HepG2 (cell line): ENCODE results near the gene HUNK. TPM values are rescaled to one million over a fixed set of nuclear protein-coding genes. Genes with fewer than 3 reads are reported as not detected.

Experiments used
- ATAC-seq: fragments of 200-7000 bp; cut with Tn5 transposase; 3 replicates; pipeline ENCODE4 v1.9.1; 2020; ENCODE audit warnings: mild to moderate bottlenecking, moderate library complexity
- BruUV-seq: library from RNA; stranded (reverse); fragments of 400-500 nt; replicated peaks from 2 replicates; lab custom pipeline; 2021; lab: Mats Ljungman, UMichigan
- CTCF ChIA-PET: fragments of 300-600 bp; formaldehyde crosslinking; extraction: SDS; loops from one replicate; lab custom pipeline; 2021; ENCODE audit warnings: low total read pairs, inconsistent platforms, low intra/inter-chr PET ratio; lab: Yijun Ruan, JAX
- POLR2A ChIA-PET: fragments of 350-600 bp; sonication (Branson Sonifier 250); formaldehyde crosslinking; loops from one replicate; lab custom pipeline; 2020; ENCODE audit warnings: antibody characterized with exemption, inconsistent platforms; lab: Yijun Ruan, JAX
- DNase-seq: peaks from one replicate; pipeline ENCODE4 v3.0.0-alpha.2; 2015; ENCODE audit warnings: low spot score
- FAIRE-seq: peaks from 3 replicates; lab custom pipeline; 2011; peaks lifted over from hg19 to GRCh38; lab: Jason Lieb, UNC
- H2AFZ ChIP-seq: one replicate; pipeline ENCODE4 v1.6.1; 2011; ENCODE audit warnings: low read length, inconsistent platforms
- H3K27ac ChIP-seq: fragments of 300-600 bp; 3 replicates; pipeline ENCODE4 v1.8.0; 2011; ENCODE audit warnings: mixed run types, mild to moderate bottlenecking, mixed read lengths, low read length, inconsistent platforms; ENCODE audit not compliant: insufficient read depth; ENCODE audit errors: extremely low read length
- H3K27me3 ChIP-seq, 2 experiments: fragments of 200-600 bp in 1 of 2; 2 replicates in 1 of 2; 3 replicates in 1 of 2; pipeline versions ENCODE4 v1.6.0 to v1.8.0; 2011; ENCODE audit warnings: low read length in 2 of 2, mild to moderate bottlenecking in 2 of 2, moderate library complexity in 2 of 2, inconsistent platforms in 1 of 2; ENCODE audit not compliant: insufficient read depth in 2 of 2, control insufficient read depth in 1 of 2
- H3K36me3 ChIP-seq, 2 experiments: fragments of 200-600 bp in 1 of 2; replicated peaks in 1 of 2; 2 replicates in 1 of 2; 3 replicates in 1 of 2; pipeline versions ENCODE4 v1.5.1 to v1.8.0; 2011; ENCODE audit warnings: low read length in 2 of 2, inconsistent platforms in 1 of 2; ENCODE audit not compliant: insufficient read depth in 2 of 2, control insufficient read depth in 1 of 2
- H3K4me1 ChIP-seq: 2 replicates; pipeline ENCODE4 v1.5.1; 2012; ENCODE audit warnings: low read length, inconsistent platforms; ENCODE audit not compliant: insufficient read depth
- H3K4me2 ChIP-seq: 2 replicates; pipeline ENCODE4 v1.6.0; 2011; ENCODE audit warnings: low read depth, low read length, inconsistent platforms
- H3K4me3 ChIP-seq, 3 experiments: fragments of 200-600 bp in 1 of 3; sonication (generic), shearing (Covaris generic) in 1 of 3; replicated peaks in 1 of 3; 2 replicates each; pipeline ENCODE4 v1.5.1; 2011 to 2016; ENCODE audit warnings: low read length in 3 of 3, inconsistent platforms in 2 of 3, low read depth in 2 of 3, mild to moderate bottlenecking in 2 of 3, control low read depth in 1 of 3, mixed read lengths in 1 of 3; ENCODE audit not compliant: insufficient read depth in 1 of 3
- H3K79me2 ChIP-seq: one replicate; pipeline ENCODE4 v1.6.1; 2011; ENCODE audit warnings: low read length, inconsistent platforms; ENCODE audit not compliant: insufficient read depth
- H3K9ac ChIP-seq: 2 replicates; pipeline ENCODE4 v1.6.0; 2011; ENCODE audit warnings: mild to moderate bottlenecking, low read depth, low read length, inconsistent platforms; ENCODE audit not compliant: insufficient read depth
- H3K9me3 ChIP-seq: 2 replicates; pipeline ENCODE4 v1.5.1; 2012; ENCODE audit warnings: mild to moderate bottlenecking, low read length
- H4K20me1 ChIP-seq: 2 replicates; pipeline ENCODE4 v1.6.0; 2011; ENCODE audit warnings: inconsistent platforms, mild to moderate bottlenecking, low read length, moderate library complexity; ENCODE audit not compliant: insufficient read depth
- JUND ChIP-seq: sonication (generic); formaldehyde crosslinking; IDR thresholded peaks from 2 replicates; pipeline ENCODE4 v1.8.0; 2022; ENCODE audit warnings: mild to moderate bottlenecking, missing genetic modification reagents
- MNT ChIP-seq: fragments of 450-650 bp; IDR thresholded peaks from 2 replicates; pipeline ENCODE4 v1.6.1; 2016
- TFDP1 ChIP-seq: IDR thresholded peaks from 2 replicates; pipeline ENCODE4 v1.6.1; 2016; ENCODE audit warnings: missing compliant biosample characterization, missing genetic modification reagents, borderline replicate concordance
- ZBTB39 ChIP-seq: sonication (generic); formaldehyde crosslinking; IDR thresholded peaks from 2 replicates; pipeline ENCODE4 v1.5.0; 2020; ENCODE audit warnings: missing genetic modification reagents
- ZNF776 ChIP-seq: sonication (generic); formaldehyde crosslinking; IDR thresholded peaks from 2 replicates; pipeline ENCODE4 v1.4.0; 2020; ENCODE audit warnings: mild to moderate bottlenecking, missing genetic modification reagents
- WGBS: methylation state at CpG from one replicate; pipeline ENCODE4 v1.1.6; 2017; ENCODE audit warnings: low lambda C conversion rate; 5-methylcytosine and 5-hydroxymethylcytosine counted together
- in situ Hi-C: cut with HindIII; loops from 2 replicates; pipeline ENCODE4 v1.10.0; 2017; ENCODE audit warnings: low pct_unique_long_range_greater_than_20kb; ENCODE audit not compliant: extremely low pct_ligation_motif_present
- intact Hi-C: fragments of 100-400 bp; cut with micrococcal nuclease; formaldehyde crosslinking; loops from one replicate; pipeline ENCODE4 v1.10.0; 2022; ENCODE audit not compliant: unreplicated experiment
- polyA plus RNA-seq, 8 experiments: library from polyadenylated mRNA; depleted of rRNA in 3 of 8; stranded (reverse) in 7 of 8; unstranded in 1 of 8; fragments of >200 nt; fragmentation: Illumina TruSeq in 4 of 8; extraction: Trizol in 4 of 8; gene quantifications; 2 replicates each; pipeline versions ENCODE4 v1.2.1 to v1.2.3, GENCODE V29; 2011 to 2016; ENCODE audit warnings: low read depth in 4 of 8, missing spikeins in 1 of 8, mixed read lengths in 1 of 8; ENCODE audit not compliant: insufficient read depth in 1 of 8
- total RNA-seq, 5 experiments: library from RNA; depleted of rRNA; stranded (reverse); fragments of >200 nt; fragmentation: Illumina TruSeq; extraction: Trizol; gene quantifications; 2 replicates each; pipeline ENCODE4 v1.2.3, GENCODE V29; 2016; ENCODE audit warnings: low read depth in 1 of 5
- TF ChIP-seq, protein P1 (sequence below): IDR thresholded peaks from 2 replicates; pipeline ENCODE4 v1.6.1; 2016; ENCODE audit warnings: mild to moderate bottlenecking, missing biosample characterization, missing genetic modification reagents
- TF ChIP-seq, protein P2 (sequence below): IDR thresholded peaks from 2 replicates; pipeline ENCODE4 v1.6.1; 2016; ENCODE audit warnings: missing compliant biosample characterization, missing genetic modification reagents, borderline replicate concordance
- TF ChIP-seq, protein P3 (sequence below): sonication (generic); formaldehyde crosslinking; IDR thresholded peaks from 2 replicates; pipeline ENCODE4 v1.5.0; 2020; ENCODE audit warnings: mild to moderate bottlenecking, missing genetic modification reagents

HUNK gene
- total and polyA plus RNA-seq, 2 of the 13 experiments (the other 11 are each of a cell fraction or from before 2014, with no cell fraction given), result 1.8 to 1.9 TPM

DNA sequence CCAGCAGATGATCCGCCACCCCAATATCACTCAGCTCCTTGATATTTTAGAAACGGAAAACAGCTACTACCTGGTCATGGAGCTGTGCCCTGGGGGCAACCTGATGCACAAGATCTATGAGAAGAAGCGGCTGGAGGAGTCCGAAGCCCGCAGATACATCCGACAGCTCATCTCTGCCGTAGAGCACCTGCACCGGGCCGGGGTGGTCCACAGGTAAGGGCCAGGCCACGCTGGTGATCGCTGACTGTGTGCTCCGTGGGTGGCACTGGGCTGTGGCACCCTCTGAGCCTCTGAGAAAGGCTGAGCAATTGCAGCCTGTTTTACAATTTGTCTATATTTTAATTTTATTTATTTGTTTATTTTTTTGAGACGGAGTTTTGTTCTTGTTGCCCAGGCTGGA is 51.7 kb downstream of the HUNK start:
- Histone ChIP-seq H3K9me3 (no peaks in the 10 kb centered on the region), H4K20me1 (no peaks in the 10 kb centered on the region), H3K4me1 (peaks cover 32% of the 10 kb centered on the region), H2AFZ (no peak overlapping the region), H3K27me3 (no peaks in the 10 kb centered on the region), H3K27ac (no peak overlapping the region), H3K9ac (no peak overlapping the region), H3K4me2 (no peak overlapping the region), H3K4me3 (no peak overlapping the region), H3K36me3 (peaks cover 0 to 2% of the 10 kb centered on the region in 2 experiments; a peak in 3 of 5 replicates), H3K79me2 (peaks cover 2% of the 10 kb centered on the region)
- in situ Hi-C loops, result no loop called here
- no peak for DNase-seq
- intact Hi-C loops, result no loop called here
- no TSS peak for BruUV-seq
- TF ChIP-seq MNT, result no peak
- TF ChIP-seq, protein P1, sequence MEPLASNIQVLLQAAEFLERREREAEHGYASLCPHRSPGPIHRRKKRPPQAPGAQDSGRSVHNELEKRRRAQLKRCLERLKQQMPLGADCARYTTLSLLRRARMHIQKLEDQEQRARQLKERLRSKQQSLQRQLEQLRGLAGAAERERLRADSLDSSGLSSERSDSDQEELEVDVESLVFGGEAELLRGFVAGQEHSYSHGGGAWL (CRISPR knock-in tag), result no peak
- TF ChIP-seq, protein P2, sequence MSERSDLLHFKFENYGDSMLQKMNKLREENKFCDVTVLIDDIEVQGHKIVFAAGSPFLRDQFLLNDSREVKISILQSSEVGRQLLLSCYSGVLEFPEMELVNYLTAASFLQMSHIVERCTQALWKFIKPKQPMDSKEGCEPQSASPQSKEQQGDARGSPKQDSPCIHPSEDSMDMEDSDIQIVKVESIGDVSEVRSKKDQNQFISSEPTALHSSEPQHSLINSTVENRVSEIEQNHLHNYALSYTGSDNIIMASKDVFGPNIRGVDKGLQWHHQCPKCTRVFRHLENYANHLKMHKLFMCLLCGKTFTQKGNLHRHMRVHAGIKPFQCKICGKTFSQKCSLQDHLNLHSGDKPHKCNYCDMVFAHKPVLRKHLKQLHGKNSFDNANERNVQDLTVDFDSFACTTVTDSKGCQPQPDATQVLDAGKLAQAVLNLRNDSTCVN, result no peak
- no peak for ATAC-seq
- 98% methylated on average over 13 of the region's 13 CpGs for WGBS
- FAIRE-seq, result no peak
- ChIA-PET POLR2A (no interaction called here), CTCF (no interaction called here)

- in situ Hi-C loops, result no loop called here
- FAIRE-seq (no peak), ATAC-seq (no peak), DNase-seq (no peak)
- Histone ChIP-seq H3K27ac (no peak overlapping the region), H3K27me3 (no peaks in the 10 kb centered on the region), H3K4me2 (no peak overlapping the region), H3K4me1 (peaks cover 40% of the 10 kb centered on the region), H3K4me3 (no peak overlapping the region), H3K9me3 (no peaks in the 10 kb centered on the region), H3K79me2 (peaks cover 2% of the 10 kb centered on the region), H3K9ac (no peak overlapping the region), H4K20me1 (no peaks in the 10 kb centered on the region), H2AFZ (no peak overlapping the region), H3K36me3 (peaks cover 0 to 2% of the 10 kb centered on the region in 2 experiments; a peak in 3 of 5 replicates)
- POLR2A ChIA-PET, result interaction anchor here (1.6 kb wide), 1 partner anchor 26 kb away, joined by 4 read pairs; no protein-coding TSS in a partner anchor
- 98% methylated on average over 3 of the region's 3 CpGs for WGBS
- no TSS peak for BruUV-seq
- CTCF ChIA-PET, result no interaction called here
- intact Hi-C loops, result no loop called here
- TF ChIP-seq, protein P3, sequence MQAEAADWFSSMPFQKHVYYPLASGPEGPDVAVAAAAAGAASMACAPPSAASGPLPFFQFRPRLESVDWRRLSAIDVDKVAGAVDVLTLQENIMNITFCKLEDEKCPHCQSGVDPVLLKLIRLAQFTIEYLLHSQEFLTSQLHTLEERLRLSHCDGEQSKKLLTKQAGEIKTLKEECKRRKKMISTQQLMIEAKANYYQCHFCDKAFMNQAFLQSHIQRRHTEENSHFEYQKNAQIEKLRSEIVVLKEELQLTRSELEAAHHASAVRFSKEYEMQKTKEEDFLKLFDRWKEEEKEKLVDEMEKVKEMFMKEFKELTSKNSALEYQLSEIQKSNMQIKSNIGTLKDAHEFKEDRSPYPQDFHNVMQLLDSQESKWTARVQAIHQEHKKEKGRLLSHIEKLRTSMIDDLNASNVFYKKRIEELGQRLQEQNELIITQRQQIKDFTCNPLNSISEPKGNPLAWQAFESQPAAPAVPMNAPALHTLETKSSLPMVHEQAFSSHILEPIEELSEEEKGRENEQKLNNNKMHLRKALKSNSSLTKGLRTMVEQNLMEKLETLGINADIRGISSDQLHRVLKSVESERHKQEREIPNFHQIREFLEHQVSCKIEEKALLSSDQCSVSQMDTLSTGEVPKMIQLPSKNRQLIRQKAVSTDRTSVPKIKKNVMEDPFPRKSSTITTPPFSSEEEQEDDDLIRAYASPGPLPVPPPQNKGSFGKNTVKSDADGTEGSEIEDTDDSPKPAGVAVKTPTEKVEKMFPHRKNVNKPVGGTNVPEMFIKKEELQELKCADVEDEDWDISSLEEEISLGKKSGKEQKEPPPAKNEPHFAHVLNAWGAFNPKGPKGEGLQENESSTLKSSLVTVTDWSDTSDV (CRISPR knock-in tag), result no peak
- no peak for TF ChIP-seq TFDP1 (CRISPR knock-in tag)
- no peak for TF ChIP-seq ZNF776 (CRISPR knock-in tag)
- TF ChIP-seq JUND (CRISPR knock-in tag), result no peak
- TF ChIP-seq ZBTB39 (CRISPR knock-in tag), result no peak
Observed at GRCh38 chr21:31926498-31926897, 53.7 kb downstream of the HUNK start.
